Suppressor macrophage treated with lipopolysaccharide for 1 hour (primary cell): ENCODE data around the gene ASXL1.

Experiments used
- DNase-seq, 3 donors: peaks; one replicate each; pipeline ENCODE4 v3.0.0-alpha.2; 2020 to 2022

Gene ASXL1

GRCh38 chr20:32468313-32468640, 110.1 kb downstream of the ASXL1 start:
- DNase-seq = no peak

DNA sequence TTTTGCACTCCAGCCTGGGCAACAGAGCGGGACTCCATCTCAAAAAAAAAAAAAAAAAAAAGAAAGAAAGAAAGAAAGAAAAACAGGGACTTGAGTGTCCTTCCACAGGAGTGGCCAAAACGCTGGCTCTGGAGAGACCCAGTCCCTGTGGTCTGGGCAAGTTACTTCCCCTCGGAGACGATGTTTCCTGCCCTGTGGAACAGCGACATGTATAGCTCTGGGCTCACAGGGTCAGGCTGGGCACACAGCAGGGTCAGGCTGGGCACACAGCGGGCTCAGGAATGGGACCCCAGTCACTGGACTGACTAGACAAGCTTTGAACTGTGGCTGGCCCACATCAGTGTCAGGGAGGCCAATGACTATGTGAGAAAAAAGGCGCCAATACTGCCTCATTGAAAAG, 110.7 kb downstream of the ASXL1 start:
- no peak for DNase-seq

DNA sequence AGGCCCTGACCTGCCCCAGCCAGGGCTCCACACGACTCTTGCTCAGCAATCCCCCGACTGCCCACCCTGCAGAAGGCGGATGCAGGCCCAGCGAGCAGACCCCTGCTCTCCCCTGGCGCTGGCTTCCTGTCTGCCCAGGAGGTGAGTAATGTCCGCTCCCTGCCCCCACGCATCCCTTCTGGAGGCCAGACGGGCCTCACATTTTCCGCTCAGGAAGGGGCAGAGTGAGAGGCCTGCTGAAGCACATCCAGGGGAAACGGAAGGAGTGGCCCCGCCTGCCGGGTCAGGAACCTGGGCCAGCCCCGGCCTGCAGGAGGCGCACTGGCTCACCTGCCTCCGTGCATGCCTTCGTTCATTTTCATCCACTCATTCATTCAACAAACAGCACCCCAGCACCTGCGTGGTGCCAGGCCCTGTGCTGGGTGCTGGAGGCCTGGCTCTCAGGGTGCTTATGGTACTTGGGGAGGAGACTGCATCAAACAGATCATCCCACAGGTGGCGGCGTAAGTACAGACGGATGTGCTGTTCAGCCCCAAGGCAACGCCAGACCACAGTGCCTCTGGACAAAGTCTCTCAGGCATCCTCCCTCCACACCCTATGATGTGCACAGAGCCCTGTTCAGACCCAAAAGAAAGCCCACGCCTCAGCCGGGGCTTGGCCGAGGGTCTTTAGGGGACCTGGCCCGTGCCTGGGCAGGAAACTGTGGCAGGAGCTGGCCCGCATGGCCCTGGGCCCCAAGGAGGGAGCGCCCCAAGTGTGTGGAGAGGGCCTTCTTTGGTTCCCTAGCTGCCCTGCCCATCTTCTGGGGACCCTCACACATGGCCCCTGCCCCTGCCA, 112.1 kb downstream of the ASXL1 start:
- peak; percentile 53 to 69 (median 58) for DNase-seq

- no peak for DNase-seq
These were observed 112.8 kb downstream of the ASXL1 start for GRCh38 chr20:32470940-32471339.

DNA sequence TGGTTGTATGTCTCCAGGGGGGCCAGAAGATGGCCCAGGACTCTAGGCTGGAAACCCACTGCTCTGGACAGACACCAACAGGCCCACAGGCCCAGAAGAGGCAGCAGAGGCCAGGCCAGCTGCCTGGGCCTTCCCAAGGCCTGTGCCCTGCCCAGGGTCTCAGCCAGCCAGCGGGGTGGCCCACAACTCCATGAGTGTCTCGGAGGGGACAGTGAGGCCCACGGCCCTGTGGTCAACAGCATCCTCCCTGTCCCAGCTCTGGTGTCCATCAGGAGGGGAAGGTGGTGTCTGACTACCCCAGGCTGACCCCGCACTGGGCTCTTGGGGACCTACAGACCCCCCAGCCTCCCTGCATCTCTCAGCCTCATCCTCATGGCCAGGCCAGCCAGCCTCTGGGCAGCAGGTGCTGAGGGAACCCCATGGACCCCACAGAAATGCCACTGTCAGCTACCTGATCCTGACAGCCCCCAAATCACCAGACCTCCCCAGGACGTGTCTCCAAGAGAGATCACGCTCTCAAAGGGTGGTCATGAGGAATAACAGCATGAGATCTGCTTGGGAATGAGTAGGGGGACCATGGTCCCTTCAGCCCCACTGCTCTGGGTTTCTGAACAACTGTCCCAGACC, 114.6 kb downstream of the ASXL1 start:
- no peak for DNase-seq

GRCh38 chr20:32473231-32474008, 115.3 kb downstream of the ASXL1 start:
- no peak for DNase-seq

GRCh38 chr20:32474009-32474716, 116.0 kb downstream of the ASXL1 start:
- no peak for DNase-seq

GRCh38 chr20:32474717-32474966, 116.5 kb downstream of the ASXL1 start:
- no peak for DNase-seq

GRCh38 chr20:32474967-32475811, 117.1 kb downstream of the ASXL1 start:
- DNase-seq = peak; percentile 82 to 94 (median 83)

DNA sequence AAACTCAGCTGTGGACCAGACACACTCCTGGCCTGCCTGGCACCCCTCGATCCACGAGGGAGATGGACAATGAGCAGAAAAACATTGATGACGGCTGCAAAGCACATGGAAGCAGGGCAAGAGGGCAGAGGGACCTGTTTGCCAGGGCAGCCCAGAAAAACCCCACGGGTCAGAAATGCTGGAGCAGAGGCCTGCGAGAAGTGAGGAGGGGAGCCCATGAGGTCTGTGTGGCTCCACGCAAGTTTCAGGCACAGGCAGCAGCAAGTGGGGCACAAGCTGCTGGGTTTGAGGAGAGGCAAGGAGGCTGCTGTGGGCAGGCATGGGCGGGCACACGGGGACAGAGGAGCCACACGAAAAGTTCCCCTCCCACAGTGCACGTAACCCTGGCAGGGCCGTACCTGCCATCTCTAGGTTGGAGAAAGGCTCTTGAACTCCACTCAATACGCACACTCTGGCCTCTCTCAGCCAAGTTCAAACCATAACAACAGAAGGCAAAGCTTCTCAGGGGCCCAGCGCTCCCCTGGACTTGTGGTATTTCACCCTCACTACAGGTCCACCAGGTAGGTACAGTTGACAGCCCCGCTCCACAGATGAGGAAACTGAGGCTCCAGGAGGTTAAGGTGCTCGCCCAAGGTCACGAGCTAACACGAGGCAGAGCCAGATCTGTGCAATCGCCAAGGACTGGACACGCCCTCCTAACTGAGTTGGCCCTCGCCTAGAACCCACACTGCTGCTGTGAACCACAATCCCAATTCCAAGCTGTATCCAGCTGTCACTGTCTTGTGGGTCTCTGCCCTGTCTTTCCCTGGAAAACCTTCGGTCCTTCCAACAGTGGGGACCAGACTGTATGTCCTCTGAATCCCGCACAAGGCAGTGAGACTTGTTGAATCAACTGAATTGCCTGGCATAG, 118.8 kb downstream of the ASXL1 start:
- DNase-seq = no peak

- DNase-seq = no peak
These were observed 119.7 kb downstream of the ASXL1 start for GRCh38 chr20:32477594-32478512.

DNA sequence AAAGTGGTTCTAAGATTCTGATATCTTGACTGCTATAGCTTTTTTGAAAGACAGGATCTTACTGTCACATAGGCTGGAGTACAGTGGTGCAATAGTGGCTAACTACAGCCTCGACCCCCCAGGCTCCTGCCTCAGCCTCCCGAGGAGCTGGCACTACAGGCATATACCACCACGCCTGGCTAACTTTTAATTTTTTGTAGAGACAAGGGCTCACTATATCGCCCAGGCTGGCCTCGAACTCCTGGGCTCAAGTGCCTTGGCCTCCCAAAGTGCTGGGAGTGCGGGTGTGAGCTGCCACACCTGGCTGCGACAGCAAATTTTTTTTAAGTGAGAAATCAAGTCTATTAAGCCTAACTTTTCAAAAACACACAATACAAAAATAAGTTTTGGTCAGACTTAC, 120.4 kb downstream of the ASXL1 start:
- DNase-seq = no peak

GRCh38 chr20:32479012-32479411, 120.9 kb downstream of the ASXL1 start:
- DNase-seq = no peak

GRCh38 chr20:32479697-32480171, 121.6 kb downstream of the ASXL1 start:
- DNase-seq = peak in 1 of 3 donors; percentile 26

GRCh38 chr20:32480371-32481241, 122.5 kb downstream of the ASXL1 start:
- DNase-seq = no peak

- DNase-seq = peak; percentile 55 to 65 (median 56)
These were observed 123.4 kb downstream of the ASXL1 start for GRCh38 chr20:32481311-32482142.

GRCh38 chr20:32482143-32482441, 124.0 kb downstream of the ASXL1 start:
- DNase-seq = no peak
